ENCODE measurements around the gene RFC1.

- no peak for TF ChIP-seq CTCF (IDR thresholded peaks at IDR 0.05; ENCODE audit: low read depth, low read length)
- no peak for TF ChIP-seq POLR2A (IDR thresholded peaks at IDR 0.05; ENCODE audit: extremely low read depth, insufficient read length)
- TF ChIP-seq MYC (IDR thresholded peaks at IDR 0.05; ENCODE audit: low read depth, low read length) = no peak
These were observed 62.3 kb downstream of the RFC1 start for GRCh38 chr4:39303871-39304270.
